Stimulated activated CD4-positive, alpha-beta T cell treated with anti-CD3 and anti-CD28 coated beads, Interleukin-15, amount 100 ng/mL, for 48 hours (primary cell): ENCODE measurements around the gene BNC2.
"Not testable (repeated sequence)": the region's sequence is repeated elsewhere in the genome, so short reads cannot be mapped to it uniquely, and the experiment has no call there.

Source experiments
- DNase-seq, 2 donors: peaks; one replicate each; pipeline ENCODE4 v3.0.0-alpha.2; 2020; ENCODE audit warnings: low read depth in 2 of 2

The BNC2 gene

GRCh38 chr9:16510482-16510881, 360.0 kb downstream of the BNC2 start:
- DNase-seq, result no peak

GRCh38 chr9:16509997-16510396, 360.5 kb downstream of the BNC2 start:
- DNase-seq, result no peak

GRCh38 chr9:16505199-16505598, 365.3 kb downstream of the BNC2 start:
- no peak for DNase-seq

GRCh38 chr9:16501726-16502125, 368.7 kb downstream of the BNC2 start:
- DNase-seq, result no peak

- no peak for DNase-seq
These were observed 369.3 kb downstream of the BNC2 start for GRCh38 chr9:16501141-16501540.

- no peak for DNase-seq
These were observed 370.1 kb downstream of the BNC2 start for GRCh38 chr9:16500386-16500785.

- no peak for DNase-seq
These were observed 370.6 kb downstream of the BNC2 start for GRCh38 chr9:16499892-16500291.

GRCh38 chr9:16496908-16497307, 373.6 kb downstream of the BNC2 start:
- DNase-seq, result no peak

- no peak for DNase-seq
These were observed 382.6 kb downstream of the BNC2 start for GRCh38 chr9:16487915-16488314.

- DNase-seq, result no peak
These were observed 384.7 kb downstream of the BNC2 start for GRCh38 chr9:16485575-16486321.

- no peak for DNase-seq
These were observed 385.3 kb downstream of the BNC2 start for GRCh38 chr9:16485160-16485559.

- no peak for DNase-seq
These were observed 385.7 kb downstream of the BNC2 start for GRCh38 chr9:16484744-16485143.

- no peak for DNase-seq
These were observed 386.3 kb downstream of the BNC2 start for GRCh38 chr9:16484180-16484579.

- DNase-seq, result no peak
These were observed 387.7 kb downstream of the BNC2 start for GRCh38 chr9:16482764-16483163.

GRCh38 chr9:16480584-16480983, 389.9 kb downstream of the BNC2 start:
- not testable (repeated sequence) for DNase-seq

GRCh38 chr9:16475996-16476395, 394.5 kb downstream of the BNC2 start:
- no peak for DNase-seq

- no peak for DNase-seq
These were observed 395.2 kb downstream of the BNC2 start for GRCh38 chr9:16475257-16475656.

- no peak for DNase-seq
These were observed 401.3 kb downstream of the BNC2 start for GRCh38 chr9:16469184-16469583.

- no peak for DNase-seq
These were observed 408.6 kb downstream of the BNC2 start for GRCh38 chr9:16461851-16462250.

GRCh38 chr9:16461137-16461840, 409.2 kb downstream of the BNC2 start:
- no peak for DNase-seq

- DNase-seq, result no peak
These were observed 409.8 kb downstream of the BNC2 start for GRCh38 chr9:16460696-16461095.

- DNase-seq, result no peak
These were observed 410.9 kb downstream of the BNC2 start for GRCh38 chr9:16459421-16460148.
